Erythroblast (primary cell): ENCODE results near the gene PKN2.

Experiments
- GATA1 ChIP-seq: IDR thresholded peaks from 2 replicates; pipeline ENCODE4 v1.6.1; 2011; ENCODE audit warnings: low read depth, mild to moderate bottlenecking, control low read depth, low read length, moderate library complexity
- POLR2A ChIP-seq: IDR thresholded peaks from 2 replicates; pipeline ENCODE4 v1.6.1; 2011; ENCODE audit warnings: mild to moderate bottlenecking, low read length

DNA sequence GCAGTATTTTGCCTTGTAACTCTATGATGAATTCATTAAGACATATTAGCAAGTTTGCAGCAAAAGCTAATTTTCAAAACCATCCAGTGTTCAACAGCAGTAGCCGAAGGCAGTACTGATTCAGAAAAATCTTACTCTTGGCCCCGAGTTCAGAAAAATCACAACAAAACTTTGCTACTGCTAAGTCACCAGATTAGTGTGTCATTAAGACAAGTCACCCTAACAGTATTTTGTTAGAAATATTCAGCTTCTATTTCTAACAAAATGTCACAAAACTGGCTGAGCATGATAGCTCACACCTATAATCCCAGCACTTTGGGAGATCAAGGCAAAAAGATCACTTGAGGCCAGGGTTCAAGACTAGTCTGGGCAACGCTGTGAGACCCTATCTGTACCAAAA, 199.1 kb downstream of the PKN2 start:
- TF ChIP-seq POLR2A = no peak
- TF ChIP-seq GATA1 = no peak
